ENCODE data around the gene MAN2B2.

DNA sequence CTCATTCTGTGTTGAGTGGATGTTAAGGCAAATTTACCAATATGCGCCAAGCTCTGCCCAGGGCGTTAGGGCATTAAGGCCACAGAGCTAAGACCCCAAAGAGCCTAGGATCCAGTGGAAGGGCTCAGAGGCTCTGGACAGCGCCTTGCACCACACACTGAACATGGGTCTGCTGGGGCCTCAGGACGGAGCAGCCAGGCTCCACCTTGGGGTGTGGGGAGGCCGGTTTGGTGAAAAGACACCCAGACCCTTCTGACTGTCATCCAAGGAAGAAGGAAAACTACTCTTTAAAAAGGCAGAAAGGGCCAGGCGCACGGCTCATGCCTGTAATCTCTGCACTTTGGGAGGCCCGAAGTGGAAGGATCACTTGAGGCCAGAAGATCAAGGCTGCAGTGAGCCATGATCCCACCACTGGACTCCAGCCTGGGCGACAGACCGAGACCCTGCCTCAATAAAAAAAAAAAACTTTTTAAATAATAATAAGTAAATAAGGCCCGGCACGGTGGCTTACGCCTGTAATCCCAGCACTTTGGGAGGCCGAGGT, 64.2 kb downstream of the MAN2B2 start:
- no peak for TF ChIP-seq EZH2 (IDR thresholded peaks at IDR 0.05; ENCODE audit: low read length)
- TF ChIP-seq, protein P1, sequence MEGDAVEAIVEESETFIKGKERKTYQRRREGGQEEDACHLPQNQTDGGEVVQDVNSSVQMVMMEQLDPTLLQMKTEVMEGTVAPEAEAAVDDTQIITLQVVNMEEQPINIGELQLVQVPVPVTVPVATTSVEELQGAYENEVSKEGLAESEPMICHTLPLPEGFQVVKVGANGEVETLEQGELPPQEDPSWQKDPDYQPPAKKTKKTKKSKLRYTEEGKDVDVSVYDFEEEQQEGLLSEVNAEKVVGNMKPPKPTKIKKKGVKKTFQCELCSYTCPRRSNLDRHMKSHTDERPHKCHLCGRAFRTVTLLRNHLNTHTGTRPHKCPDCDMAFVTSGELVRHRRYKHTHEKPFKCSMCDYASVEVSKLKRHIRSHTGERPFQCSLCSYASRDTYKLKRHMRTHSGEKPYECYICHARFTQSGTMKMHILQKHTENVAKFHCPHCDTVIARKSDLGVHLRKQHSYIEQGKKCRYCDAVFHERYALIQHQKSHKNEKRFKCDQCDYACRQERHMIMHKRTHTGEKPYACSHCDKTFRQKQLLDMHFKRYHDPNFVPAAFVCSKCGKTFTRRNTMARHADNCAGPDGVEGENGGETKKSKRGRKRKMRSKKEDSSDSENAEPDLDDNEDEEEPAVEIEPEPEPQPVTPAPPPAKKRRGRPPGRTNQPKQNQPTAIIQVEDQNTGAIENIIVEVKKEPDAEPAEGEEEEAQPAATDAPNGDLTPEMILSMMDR (optimal IDR thresholded peaks at IDR 0.05 in 1 of 3, IDR thresholded peaks at IDR 0.05 in 1 of 3, conservative IDR thresholded peaks at IDR 0.05 in 1 of 3; ENCODE audit: extremely low read depth in 1 of 3, insufficient read depth in 2 of 3, low read length in 3 of 3), result no peak
